AG04450 (cell line): ENCODE data around the gene RNF19B. TPM values are rescaled to one million over a fixed set of nuclear protein-coding genes. Genes with fewer than 3 reads are reported as not detected.
A peak's percentile ranks its signal among the peaks of the same experiment; 100 is the strongest.

ENCODE experiments used
- CTCF ChIA-PET: fragments of 300-600, 350-600 bp; formaldehyde crosslinking; extraction: SDS; loops from one replicate; lab custom pipeline; 2022; ENCODE audit warnings: antibody characterized with exemption, inconsistent platforms; lab: Charles Lee
- POLR2A ChIA-PET: fragments of 350-600 bp; formaldehyde crosslinking; extraction: SDS; loops from one replicate; lab custom pipeline; 2021; ENCODE audit warnings: antibody characterized with exemption, inconsistent platforms; lab: Yijun Ruan, JAX
- DNase-seq: peaks from one replicate; pipeline ENCODE4 v3.0.0-alpha.2; 2011; ENCODE audit warnings: low read depth, low spot score
- H3K27ac ChIP-seq: one replicate; pipeline ENCODE4 v1.5.1; 2012; ENCODE audit warnings: low read depth, low read length, control low read depth
- H3K27me3 ChIP-seq: one replicate; pipeline ENCODE4 v1.6.0; 2012; ENCODE audit warnings: low read length; ENCODE audit not compliant: control insufficient read depth, insufficient read depth
- H3K4me3 ChIP-seq: 2 replicates; pipeline ENCODE4 v1.5.1; 2011; ENCODE audit warnings: mild to moderate bottlenecking, low read depth, low read length, control low read depth
- H3K9me3 ChIP-seq: 2 replicates; pipeline ENCODE4 v1.5.1; 2012; ENCODE audit warnings: low read length; ENCODE audit not compliant: control insufficient read depth, insufficient read depth
- polyA minus RNA-seq: library from RNA; depleted of rRNA, polyadenylated mRNA; stranded (reverse); fragments of >200 nt; gene quantifications from 2 replicates; pipeline ENCODE4 v1.2.3, GENCODE V29; 2011; rRNA and poly(A)+ RNA removed
- polyA plus RNA-seq: library from polyadenylated mRNA; depleted of rRNA; stranded (reverse); fragments of >200 nt; gene quantifications from 2 replicates; pipeline ENCODE4 v1.2.3, GENCODE V29; 2011; rRNA removed
- TF ChIP-seq, protein P1 (sequence below): IDR thresholded peaks from 2 replicates; pipeline ENCODE4 v1.5.1; 2011; ENCODE audit warnings: low read depth, low read length, control low read depth, inconsistent platforms

RNF19B gene
- polyA plus RNA-seq (8.5 and 10.1 TPM in 2 replicates), polyA minus RNA-seq (18.0 and 19.5 TPM in 2 replicates)

DNA sequence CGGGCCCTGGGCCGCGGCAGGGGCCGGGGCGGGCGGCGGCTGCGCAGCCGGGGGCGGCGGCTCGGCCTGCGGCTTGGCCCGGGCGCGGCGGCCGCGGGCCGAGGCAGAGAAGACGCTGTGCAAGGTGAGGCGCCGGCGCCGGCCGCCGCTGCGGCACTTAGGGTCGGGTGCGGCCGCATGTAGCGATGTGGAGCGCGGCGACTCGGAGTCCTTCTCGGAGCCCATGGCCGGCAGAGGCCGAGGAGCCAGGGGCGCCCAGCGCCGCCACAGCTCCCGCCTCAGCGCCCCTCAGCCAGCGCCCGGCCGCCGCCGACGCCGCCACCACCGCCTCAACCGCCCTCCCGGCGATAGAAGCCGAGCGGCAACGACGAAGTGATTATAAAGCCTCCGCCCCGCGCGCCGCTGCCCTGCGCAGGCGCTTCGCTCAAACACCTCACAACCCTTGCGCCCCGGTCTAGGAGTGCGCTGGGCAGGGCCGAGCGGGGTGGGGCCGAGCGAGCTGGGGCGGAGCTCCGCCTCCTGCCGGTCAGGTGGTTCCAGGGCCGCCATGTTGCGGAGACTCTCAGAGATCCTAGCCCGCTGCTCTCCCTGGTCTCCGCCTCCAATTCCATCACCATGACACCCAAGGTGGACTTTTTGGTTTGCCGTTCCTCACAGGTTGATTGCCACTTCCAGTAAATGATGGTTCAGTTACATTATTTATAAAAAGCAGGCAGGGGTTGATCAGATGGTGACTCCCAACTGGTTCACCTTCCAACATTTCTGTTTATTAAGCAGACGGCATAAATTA, at the start of gene RNF19B:
TSS of gene RNF19B (minus strand) at position 349 of the 790 bp plus-strand sequence. CDS start at position 225, 124 bp downstream.
- CTCF ChIA-PET = interaction anchor here (0.7 to 1.9 kb wide), 3 partner anchors 32 to 43 kb away, joined by 3 to 10 read pairs (median 3); no protein-coding TSS in a partner anchor
- Histone ChIP-seq H3K27ac (peak within 1 kb of the TSS; percentile 25), H3K9me3 (no peaks in the 10 kb centered on the region), H3K27me3 (no peaks in the 10 kb centered on the region), H3K4me3 (peak within 1 kb of the TSS; percentile 84)
- POLR2A ChIA-PET = interaction anchor here (0.6 to 2.3 kb wide), 13 partner anchors 10 to 122 kb away, joined by 3 to 11 read pairs (median 5); no protein-coding TSS in a partner anchor
- TF ChIP-seq, protein P1, sequence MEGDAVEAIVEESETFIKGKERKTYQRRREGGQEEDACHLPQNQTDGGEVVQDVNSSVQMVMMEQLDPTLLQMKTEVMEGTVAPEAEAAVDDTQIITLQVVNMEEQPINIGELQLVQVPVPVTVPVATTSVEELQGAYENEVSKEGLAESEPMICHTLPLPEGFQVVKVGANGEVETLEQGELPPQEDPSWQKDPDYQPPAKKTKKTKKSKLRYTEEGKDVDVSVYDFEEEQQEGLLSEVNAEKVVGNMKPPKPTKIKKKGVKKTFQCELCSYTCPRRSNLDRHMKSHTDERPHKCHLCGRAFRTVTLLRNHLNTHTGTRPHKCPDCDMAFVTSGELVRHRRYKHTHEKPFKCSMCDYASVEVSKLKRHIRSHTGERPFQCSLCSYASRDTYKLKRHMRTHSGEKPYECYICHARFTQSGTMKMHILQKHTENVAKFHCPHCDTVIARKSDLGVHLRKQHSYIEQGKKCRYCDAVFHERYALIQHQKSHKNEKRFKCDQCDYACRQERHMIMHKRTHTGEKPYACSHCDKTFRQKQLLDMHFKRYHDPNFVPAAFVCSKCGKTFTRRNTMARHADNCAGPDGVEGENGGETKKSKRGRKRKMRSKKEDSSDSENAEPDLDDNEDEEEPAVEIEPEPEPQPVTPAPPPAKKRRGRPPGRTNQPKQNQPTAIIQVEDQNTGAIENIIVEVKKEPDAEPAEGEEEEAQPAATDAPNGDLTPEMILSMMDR = no peak
- peak; percentile 71 for DNase-seq

- Histone ChIP-seq H3K4me3 (no peak overlapping the region), H3K27me3 (no peaks in the 10 kb centered on the region), H3K9me3 (no peaks in the 10 kb centered on the region), H3K27ac (no peak overlapping the region)
- TF ChIP-seq, protein P1 = no peak
- DNase-seq = no peak
- ChIA-PET POLR2A (no interaction called here), CTCF (no interaction called here)
Measured at GRCh38 chr1:33013791-33014190, 49.2 kb upstream of the RNF19B start.

DNA sequence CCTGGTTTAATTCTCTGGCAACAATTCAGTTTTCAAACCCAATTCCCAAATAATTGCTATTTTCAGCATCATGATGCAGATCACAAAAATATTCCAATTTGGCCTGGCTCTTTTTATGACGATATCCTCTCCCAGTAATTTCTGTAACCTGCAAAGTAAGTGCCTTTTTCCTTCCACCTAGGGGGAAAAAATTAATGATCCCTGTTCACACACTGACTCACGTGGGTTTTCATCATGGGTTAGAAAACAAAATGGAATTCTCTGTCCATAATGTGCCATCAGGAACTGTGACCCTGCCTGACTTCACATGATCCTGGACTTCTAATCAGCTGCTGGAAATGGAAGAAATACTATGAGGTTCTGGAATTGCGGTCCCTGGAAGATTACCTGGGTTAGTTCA, 47.6 kb upstream of the RNF19B start:
- Histone ChIP-seq H3K9me3 (no peaks in the 10 kb centered on the region), H3K27me3 (no peaks in the 10 kb centered on the region), H3K4me3 (no peak overlapping the region), H3K27ac (no peak overlapping the region)
- no peak for DNase-seq
- TF ChIP-seq, protein P1 = no peak
- CTCF ChIA-PET = no interaction called here
- POLR2A ChIA-PET = no interaction called here

DNA sequence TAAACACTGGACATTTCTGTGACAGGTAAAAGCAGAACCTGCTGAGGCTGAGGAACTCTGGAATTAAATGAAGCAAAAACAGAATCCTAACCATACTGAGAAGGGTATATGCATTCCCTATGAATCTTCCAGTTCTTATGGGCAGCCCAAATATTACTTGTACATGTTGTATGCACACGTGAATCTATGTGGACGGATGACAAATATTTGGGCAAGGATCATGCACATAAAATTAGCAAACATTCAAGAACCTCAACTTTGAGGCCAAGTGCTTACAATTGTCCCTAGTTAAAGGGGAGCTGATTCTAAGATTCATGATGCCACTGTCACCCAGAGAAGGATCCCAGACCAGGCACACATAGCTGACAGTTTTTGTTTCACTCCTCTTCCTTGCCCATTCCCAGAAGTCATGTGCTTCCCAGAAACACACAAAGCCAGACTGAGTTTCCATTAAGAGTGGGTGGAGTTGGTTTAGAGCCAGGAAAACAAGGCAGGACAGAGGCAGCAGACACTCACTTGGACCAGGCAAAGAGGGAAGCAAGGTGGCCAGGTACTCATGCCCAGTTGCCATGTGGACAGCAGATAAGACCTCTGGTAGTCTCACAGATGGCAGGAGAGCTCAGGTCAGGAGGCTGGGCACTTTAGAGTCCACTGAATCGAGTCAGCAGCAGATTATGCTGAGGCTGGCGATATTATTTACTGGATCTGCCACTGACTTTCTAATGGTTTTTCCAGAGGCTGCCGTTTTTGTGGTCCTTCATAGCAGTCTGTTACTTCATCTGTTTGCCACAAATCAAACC, 46.5 kb upstream of the RNF19B start:
- no peaks in the 10 kb centered on the region for H3K27me3 ChIP-seq
- H3K9me3 ChIP-seq = no peaks in the 10 kb centered on the region
- no peak overlapping the region for H3K27ac ChIP-seq
- CTCF ChIA-PET = interaction anchor here (8.3 kb wide), 1 partner anchor 77 kb away, joined by 155 read pairs; no protein-coding TSS in a partner anchor
- no peak overlapping the region for H3K4me3 ChIP-seq
- DNase-seq = no peak
- POLR2A ChIA-PET = no interaction called here
- TF ChIP-seq, protein P1 = no peak
